NCI-H2081 (cell line): ENCODE results near the gene LRRC28.

Source experiments
- DNase-seq, 2 experiments: peaks; one replicate each; lab custom pipeline; 2025; lab: John Stamatoyannopoulos, UW

Gene LRRC28

DNA sequence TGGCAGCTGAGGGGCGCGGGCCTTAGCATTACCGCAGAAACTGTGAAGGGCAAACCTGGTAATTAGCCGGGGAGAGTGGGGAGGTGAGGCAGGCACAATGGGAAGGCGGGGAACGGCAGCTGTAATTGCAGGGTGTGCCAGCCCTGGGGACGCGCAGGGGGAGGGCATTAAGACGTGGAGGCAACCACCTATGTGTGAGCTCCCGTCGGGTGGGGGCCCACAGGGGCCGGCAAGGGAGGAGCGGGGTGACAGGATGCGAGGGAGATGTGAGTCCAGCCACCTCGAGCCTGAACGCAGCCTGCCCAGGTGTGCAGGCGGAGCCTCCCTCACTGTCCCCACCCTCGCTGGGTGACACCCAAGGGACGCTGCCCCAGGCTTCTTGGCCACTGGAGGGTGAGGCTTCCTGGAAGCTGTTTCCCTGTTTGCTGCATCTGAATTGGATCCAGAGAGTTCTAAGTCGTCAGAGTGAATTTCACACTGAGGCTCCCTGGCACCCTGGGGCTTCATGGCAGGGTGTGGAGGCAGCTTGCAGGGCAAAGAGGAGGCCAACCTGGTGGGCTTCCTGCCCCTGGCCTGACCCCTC is 183.9 kb downstream of the LRRC28 start:
- DNase-seq, result peak; percentile 89 to 93

DNA sequence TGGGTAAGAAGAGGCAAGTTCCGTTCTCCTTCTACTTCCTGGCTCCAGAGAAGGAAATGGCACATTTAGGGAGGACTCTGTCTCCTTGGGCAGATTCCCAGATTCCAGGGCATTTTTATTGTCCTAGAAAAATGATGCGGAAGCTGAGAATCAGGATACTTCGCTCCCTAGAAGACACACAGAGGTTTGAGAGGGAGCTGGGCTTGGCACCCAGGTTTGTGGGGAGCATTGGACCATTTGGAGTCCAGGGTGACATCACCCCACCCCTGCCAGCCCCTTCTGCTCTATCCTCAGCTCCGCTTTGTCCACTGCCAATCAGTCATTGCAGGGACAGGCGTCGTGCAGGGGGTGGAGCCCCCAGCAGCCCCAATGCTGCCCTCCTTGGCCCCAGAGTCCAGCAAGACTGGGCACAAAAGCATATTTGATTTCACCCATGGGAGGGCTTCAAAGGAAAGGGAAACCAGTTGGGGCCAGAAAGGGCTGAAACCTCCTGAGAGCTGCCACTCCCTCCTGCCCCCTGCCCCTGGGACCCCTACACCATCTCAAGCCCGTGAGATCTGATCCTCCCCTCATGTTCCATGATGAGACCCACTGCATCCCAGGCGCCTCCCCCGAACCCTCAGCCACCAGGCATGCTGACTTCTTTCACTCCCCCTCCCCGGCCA is 184.7 kb downstream of the LRRC28 start:
- DNase-seq, result no peak

DNA sequence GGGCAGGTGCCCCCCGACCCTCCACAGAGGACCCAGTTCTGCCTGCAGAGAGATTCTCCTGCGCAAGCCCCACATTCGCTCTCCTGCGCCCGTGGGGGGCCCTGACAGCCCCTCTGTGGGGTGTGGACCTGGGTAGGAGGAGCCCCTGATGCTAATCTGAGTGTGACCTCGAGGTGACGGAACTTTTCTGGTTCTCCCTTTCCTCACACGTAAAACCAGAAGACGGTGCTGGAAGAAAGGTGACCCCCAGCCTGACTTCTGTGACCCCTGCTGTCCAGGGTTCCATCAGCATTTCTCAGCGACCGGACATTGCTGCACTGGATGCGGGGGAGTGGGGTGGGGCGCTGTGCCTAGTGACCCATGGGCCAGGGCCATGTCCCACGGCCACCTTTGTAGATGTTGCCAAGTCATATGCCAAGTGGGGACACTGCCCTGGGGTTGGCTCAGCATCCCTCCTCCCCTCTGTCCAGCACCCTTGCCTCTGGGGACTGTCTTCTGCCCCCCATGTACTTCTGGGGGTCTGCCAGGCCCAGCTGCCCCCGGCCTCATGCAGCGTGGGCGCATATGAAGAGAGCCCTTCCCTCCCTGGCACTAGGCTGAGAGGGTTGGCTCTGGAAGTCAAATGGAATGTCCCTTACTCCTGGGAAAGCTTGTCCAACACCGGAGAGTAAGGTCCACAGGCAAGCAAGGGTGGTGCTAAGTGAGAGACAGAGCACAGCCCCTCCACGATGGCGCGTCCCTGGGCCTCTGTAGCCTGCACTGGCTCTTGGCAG is 185.4 kb downstream of the LRRC28 start:
- no peak for DNase-seq

DNA sequence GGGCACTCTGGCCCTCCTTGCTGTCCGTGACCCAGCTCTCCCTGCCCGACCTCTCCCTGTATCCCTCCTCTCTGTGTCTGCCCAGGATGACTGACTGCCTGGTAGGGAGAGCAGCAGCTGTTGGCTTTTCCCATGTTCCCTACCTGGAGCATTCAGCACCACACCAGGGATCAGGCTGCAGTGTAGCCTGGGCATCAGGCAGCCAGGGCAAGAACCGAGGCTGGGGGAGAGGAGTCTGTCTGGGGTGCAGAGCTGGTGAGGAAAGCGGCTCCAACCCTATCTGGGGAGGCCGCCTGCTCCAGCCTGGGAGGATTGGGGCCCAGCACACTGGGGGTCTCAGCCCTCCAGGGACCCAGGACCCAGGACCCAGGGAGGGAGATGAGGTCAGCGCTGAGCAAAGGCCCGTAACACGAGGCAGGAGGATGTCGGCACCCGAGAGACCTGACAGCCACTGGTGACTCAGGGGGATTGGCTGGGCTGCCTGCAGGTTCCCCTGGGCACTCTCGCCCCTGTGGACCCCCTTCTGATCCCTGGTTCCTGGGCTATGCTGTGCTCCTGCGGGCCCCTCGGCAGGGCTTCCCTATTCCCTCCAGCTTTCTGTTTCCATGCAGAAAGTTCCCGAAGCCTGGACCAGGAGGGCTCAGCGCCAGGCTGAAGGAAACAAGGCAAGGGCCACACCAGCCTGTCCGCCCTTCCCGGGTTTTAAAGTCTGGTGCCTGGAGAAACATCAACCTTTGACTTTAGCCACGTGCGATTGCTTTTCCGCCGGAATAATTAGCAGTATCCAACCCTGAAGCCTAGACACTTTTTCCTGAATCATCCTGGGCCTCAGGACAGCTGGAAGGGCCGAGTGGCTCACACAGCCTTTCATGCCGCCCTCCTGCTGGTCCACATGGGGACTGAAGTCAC is 186.3 kb downstream of the LRRC28 start:
- no peak for DNase-seq

DNA sequence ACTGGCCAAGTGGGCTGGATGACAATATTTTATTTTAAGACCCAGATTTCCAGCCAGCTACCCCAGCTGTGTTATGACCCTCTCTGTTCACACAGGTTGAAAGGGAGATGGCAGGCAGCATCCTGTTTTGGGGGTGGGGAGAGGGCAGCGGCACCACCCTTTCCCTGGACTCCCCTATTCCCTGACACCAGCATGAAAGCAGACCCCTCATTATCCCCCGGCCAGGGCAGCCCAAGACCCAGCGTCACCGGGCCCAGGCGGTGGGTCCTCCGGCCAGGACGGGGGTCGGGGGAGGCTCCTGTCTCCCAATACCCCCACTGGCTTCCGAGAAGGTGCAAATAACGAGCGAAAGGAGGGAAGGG is 186.9 kb downstream of the LRRC28 start:
- no peak for DNase-seq

DNA sequence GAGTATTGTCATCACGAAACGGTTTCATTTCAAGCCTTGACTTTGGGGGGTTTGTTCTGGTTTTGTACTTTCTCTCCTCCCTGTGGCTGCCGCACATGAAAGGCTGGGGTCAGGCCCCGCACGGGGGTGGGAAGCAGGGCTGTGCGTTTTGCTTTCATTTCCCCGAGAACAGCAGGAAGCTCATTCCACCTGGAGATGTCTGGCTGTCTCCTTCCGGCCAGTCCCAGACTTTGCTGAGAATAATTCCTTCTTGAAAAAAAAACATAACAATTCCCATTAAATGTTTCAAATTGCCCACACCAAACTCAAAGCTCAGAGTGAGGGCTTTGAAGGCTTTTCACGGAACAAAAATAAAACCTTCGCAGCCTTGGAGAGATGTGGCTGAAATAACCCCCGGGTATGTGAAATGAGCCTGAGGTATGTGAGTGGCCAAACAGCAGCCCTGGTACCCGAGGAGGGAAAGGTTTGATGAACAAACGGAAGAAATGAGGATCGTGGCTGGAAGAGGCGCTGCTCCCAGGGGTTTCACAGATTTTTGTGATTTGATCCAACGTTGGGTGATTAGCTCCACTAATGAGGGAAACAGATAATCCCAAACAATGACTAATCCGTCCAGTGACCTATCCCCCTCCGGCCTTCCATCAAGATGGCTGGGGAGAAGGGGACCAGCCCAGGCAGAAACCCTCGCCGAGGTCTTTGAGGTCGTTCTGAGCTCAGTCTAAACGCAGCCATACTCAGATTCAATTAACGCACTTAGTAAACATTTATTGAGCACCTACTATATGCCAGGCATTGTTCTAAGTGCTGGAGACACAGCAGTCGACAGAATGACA is 187.6 kb downstream of the LRRC28 start:
- DNase-seq, result no peak

DNA sequence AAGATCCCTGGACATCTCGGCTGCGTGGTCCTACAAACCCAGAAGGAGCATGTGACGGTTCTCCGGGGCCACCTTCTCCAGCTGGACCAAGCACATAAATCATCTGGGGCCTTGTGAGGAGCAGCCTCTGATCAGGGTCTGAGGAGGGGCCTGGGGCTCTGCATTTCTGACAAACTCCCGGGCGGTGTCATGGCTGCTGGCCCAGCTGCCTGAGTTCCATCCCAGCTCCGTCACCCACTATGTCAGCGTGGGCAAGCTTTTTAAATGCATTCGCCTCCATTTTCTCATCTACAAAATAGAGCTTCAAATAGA is 188.2 kb downstream of the LRRC28 start:
- DNase-seq, result no peak

DNA sequence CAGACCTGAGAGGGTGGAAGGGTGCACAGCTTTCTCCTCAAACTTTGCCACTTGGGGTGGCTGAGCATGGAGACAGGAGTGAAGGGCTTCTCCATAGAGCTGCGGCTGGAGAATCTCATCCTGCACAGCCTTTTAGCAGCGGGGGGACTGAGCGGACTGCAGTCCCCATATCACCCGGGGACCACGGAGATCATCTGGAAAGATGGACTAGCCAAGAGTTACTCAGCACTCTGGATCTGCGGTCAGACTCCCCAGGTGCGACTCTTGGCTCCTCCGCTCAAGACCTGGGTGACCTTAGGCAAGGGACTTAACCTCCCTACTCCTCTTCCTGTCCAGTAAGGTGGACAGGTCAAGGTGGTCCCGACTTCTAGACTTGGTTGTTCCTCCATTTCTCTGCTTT is 188.7 kb downstream of the LRRC28 start:
- DNase-seq, result no peak
